ENCODE results near the gene IKBIP. TPM values are rescaled to one million over a fixed set of nuclear protein-coding genes. Genes with fewer than 3 reads are reported as not detected.
"Not testable (repeated sequence)": the region's sequence is repeated elsewhere in the genome, so short reads cannot be mapped to it uniquely, and the experiment has no call there.

Gene IKBIP
- total RNA-seq, 1 donor from 2014 or later = 15.2 TPM

GRCh38 chr12:98645572-98646067 lies 1.0 kb upstream of the IKBIP start:
- DNase-seq (no peak), ATAC-seq (peak; percentile 1)
- H3K4me3 ChIP-seq = peak overlapping the region; percentile 96
- H3K9me3 ChIP-seq = no peaks in the 10 kb centered on the region
- H3K27ac ChIP-seq = peak overlapping the region; percentile 88
- intact Hi-C loops (cut with DNase I) = no loop called here
- H3K4me1 ChIP-seq = peaks cover 18% of the 10 kb centered on the region
- no peaks in the 10 kb centered on the region for H3K27me3 ChIP-seq
- no peak for TF ChIP-seq CTCF (IDR thresholded peaks at IDR 0.05)
- H3K36me3 ChIP-seq = peaks cover 23% of the 10 kb centered on the region

- intact Hi-C loops (cut with DNase I) = no loop called here
- H3K27me3 ChIP-seq = no peaks in the 10 kb centered on the region
- DNase-seq (no peak), ATAC-seq (peak; percentile 5)
- H3K27ac ChIP-seq = peak overlapping the region; percentile 88
- peak; percentile 6 for TF ChIP-seq CTCF (IDR thresholded peaks at IDR 0.05)
- no peaks in the 10 kb centered on the region for H3K9me3 ChIP-seq
- H3K4me3 ChIP-seq = peak overlapping the region; percentile 96
- peaks cover 18% of the 10 kb centered on the region for H3K4me1 ChIP-seq
- H3K36me3 ChIP-seq = peaks cover 10% of the 10 kb centered on the region
Measured at GRCh38 chr12:98644433-98644711, 216 bp downstream of the IKBIP start.

GRCh38 chr12:98642801-98643200 lies 1.8 kb downstream of the IKBIP start:
- H3K4me3 ChIP-seq; ATAC-seq; DNase-seq; H3K27me3 ChIP-seq; H3K27ac ChIP-seq; H3K9me3 ChIP-seq; H3K36me3 ChIP-seq; intact Hi-C loops (cut with DNase I): not testable (repeated sequence)
- peaks cover 25% of the 10 kb centered on the region for H3K4me1 ChIP-seq

DNA sequence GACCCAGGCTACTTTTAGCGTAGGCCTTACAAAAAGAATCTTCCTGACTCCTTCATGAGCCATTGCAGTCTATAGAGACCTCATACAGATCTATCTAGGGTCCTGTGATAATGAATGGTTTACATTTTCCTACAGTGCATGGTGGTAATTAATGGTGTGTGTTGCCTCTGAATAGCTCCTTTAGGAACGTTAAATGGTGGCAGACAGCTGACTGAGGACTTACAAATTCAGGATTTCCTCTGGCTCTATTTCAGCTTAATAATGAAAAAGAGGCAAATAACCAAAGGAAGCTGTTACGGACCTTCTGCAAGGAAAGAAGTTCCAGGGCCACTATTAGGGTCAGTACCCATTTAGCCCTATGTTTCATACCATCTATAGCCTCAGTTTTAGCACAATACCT lies 5.1 kb downstream of the IKBIP start:
- Histone ChIP-seq H3K36me3 (no peaks in the 10 kb centered on the region), H3K27me3 (no peaks in the 10 kb centered on the region), H3K27ac (no peak overlapping the region), H3K4me1 (peaks cover 13% of the 10 kb centered on the region), H3K9me3 (no peaks in the 10 kb centered on the region), H3K4me3 (no peak overlapping the region)
- intact Hi-C loops (cut with DNase I) = no loop called here
- DNase-seq (no peak), ATAC-seq (no peak)
- no peak for TF ChIP-seq CTCF (IDR thresholded peaks at IDR 0.05)

GRCh38 chr12:98638009-98638408 lies 6.6 kb downstream of the IKBIP start:
- peaks cover 9% of the 10 kb centered on the region for H3K4me1 ChIP-seq
- ATAC-seq (no peak), DNase-seq (no peak)
- intact Hi-C loops (cut with DNase I) = no loop called here
- no peaks in the 10 kb centered on the region for H3K36me3 ChIP-seq
- TF ChIP-seq CTCF (IDR thresholded peaks at IDR 0.05) = no peak
- no peak overlapping the region for H3K4me3 ChIP-seq
- no peaks in the 10 kb centered on the region for H3K27me3 ChIP-seq
- H3K9me3 ChIP-seq = no peaks in the 10 kb centered on the region
- no peak overlapping the region for H3K27ac ChIP-seq

- TF ChIP-seq CTCF (IDR thresholded peaks at IDR 0.05) = no peak
- Histone ChIP-seq H3K4me3 (no peak overlapping the region), H3K36me3 (no peaks in the 10 kb centered on the region), H3K9me3 (no peaks in the 10 kb centered on the region), H3K27me3 (no peaks in the 10 kb centered on the region), H3K27ac (no peak overlapping the region), H3K4me1 (peaks cover 7% of the 10 kb centered on the region)
- intact Hi-C loops (cut with DNase I) = no loop called here
- ATAC-seq (no peak), DNase-seq (no peak)
Measured at GRCh38 chr12:98637068-98637467, 7.5 kb downstream of the IKBIP start.
